Activated T-helper 1 cell treated with anti-CD3 and anti-CD28 coated beads, Interleukin-12 subunit alpha, Interleukin-12 subunit beta, Interleukin-2, Interleukin-4 antibody, amounts not matched to agents 30 ng/mL and 10 ng/mL and 1 ng/mL, durations not matched to agents 14 hours and 24 hours and 36 hours (primary cell): ENCODE measurements around the gene GLIS1. TPM values are rescaled to one million over a fixed set of nuclear protein-coding genes. Genes with fewer than 3 reads are reported as not detected.

ENCODE experiments used
- DNase-seq: peaks from one replicate; pipeline ENCODE4 v3.0.0; 2021; ENCODE audit warnings: low spot score
- H3K27ac Mint-ChIP-seq: one replicate; pipeline ENCODE4 v1.8.0; 2021; ENCODE audit warnings: mild to moderate bottlenecking, mixed read lengths
- H3K27me3 Mint-ChIP-seq: one replicate; pipeline ENCODE4 v1.8.0; 2022; ENCODE audit warnings: mild to moderate bottlenecking, moderate library complexity, mixed read lengths; ENCODE audit not compliant: insufficient read depth
- H3K36me3 Mint-ChIP-seq: one replicate; pipeline ENCODE4 v1.8.0; 2021; ENCODE audit warnings: low read depth, mixed read lengths
- H3K4me1 Mint-ChIP-seq: one replicate; pipeline ENCODE4 v1.8.0; 2021; ENCODE audit warnings: low read depth, mixed read lengths
- H3K4me3 Mint-ChIP-seq: one replicate; pipeline ENCODE4 v1.8.0; 2021; ENCODE audit warnings: mild to moderate bottlenecking, moderate library complexity, mixed read lengths
- H3K9me3 Mint-ChIP-seq: one replicate; pipeline ENCODE4 v1.8.0; 2021; ENCODE audit warnings: mixed read lengths
- intact Hi-C: fragments of 100-400 bp; cut with micrococcal nuclease; formaldehyde crosslinking; loops from one replicate; pipeline ENCODE4 v1.15.1; 2024
- total RNA-seq: library from RNA; stranded (reverse); gene quantifications from 2 replicates; pipeline ENCODE4 v1.2.3, GENCODE V29; 2022

Gene GLIS1
- total RNA-seq, 1 donor from 2014 or later = 0.05 TPM

- Mint-ChIP-seq H3K27me3 (no peaks in the 10 kb centered on the region), H3K4me1 (no peaks in the 10 kb centered on the region), H3K27ac (no peak overlapping the region), H3K4me3 (no peak overlapping the region), H3K9me3 (no peaks in the 10 kb centered on the region), H3K36me3 (no peaks in the 10 kb centered on the region)
- DNase-seq = no peak
- intact Hi-C loops = no loop called here
Measured at GRCh38 chr1:53545663-53546408, 193.1 kb downstream of the GLIS1 start.

GRCh38 chr1:53544728-53545515 lies 194.0 kb downstream of the GLIS1 start:
- Mint-ChIP-seq H3K4me3 (no peak overlapping the region), H3K27me3 (no peaks in the 10 kb centered on the region), H3K9me3 (no peaks in the 10 kb centered on the region), H3K4me1 (no peaks in the 10 kb centered on the region), H3K27ac (no peak overlapping the region), H3K36me3 (no peaks in the 10 kb centered on the region)
- intact Hi-C loops = no loop called here
- no peak for DNase-seq

GRCh38 chr1:53543778-53544695 lies 194.9 kb downstream of the GLIS1 start:
- intact Hi-C loops = no loop called here
- no peaks in the 10 kb centered on the region for H3K27me3 Mint-ChIP-seq
- H3K9me3 Mint-ChIP-seq = no peaks in the 10 kb centered on the region
- H3K27ac Mint-ChIP-seq = no peak overlapping the region
- no peaks in the 10 kb centered on the region for H3K4me1 Mint-ChIP-seq
- H3K36me3 Mint-ChIP-seq = no peaks in the 10 kb centered on the region
- no peak overlapping the region for H3K4me3 Mint-ChIP-seq
- DNase-seq = no peak

- no peaks in the 10 kb centered on the region for H3K27me3 Mint-ChIP-seq
- intact Hi-C loops = no loop called here
- DNase-seq = no peak
- no peaks in the 10 kb centered on the region for H3K36me3 Mint-ChIP-seq
- H3K4me1 Mint-ChIP-seq = no peaks in the 10 kb centered on the region
- H3K4me3 Mint-ChIP-seq = no peak overlapping the region
- H3K9me3 Mint-ChIP-seq = no peaks in the 10 kb centered on the region
- H3K27ac Mint-ChIP-seq = no peak overlapping the region
Measured at GRCh38 chr1:53543130-53543777, 195.7 kb downstream of the GLIS1 start.

GRCh38 chr1:53542551-53542950 lies 196.4 kb downstream of the GLIS1 start:
- intact Hi-C loops = no loop called here
- no peaks in the 10 kb centered on the region for H3K4me1 Mint-ChIP-seq
- no peaks in the 10 kb centered on the region for H3K36me3 Mint-ChIP-seq
- no peak overlapping the region for H3K27ac Mint-ChIP-seq
- no peaks in the 10 kb centered on the region for H3K9me3 Mint-ChIP-seq
- no peak for DNase-seq
- H3K27me3 Mint-ChIP-seq = no peaks in the 10 kb centered on the region
- no peak overlapping the region for H3K4me3 Mint-ChIP-seq

- no peaks in the 10 kb centered on the region for H3K4me1 Mint-ChIP-seq
- no peak for DNase-seq
- no peak overlapping the region for H3K27ac Mint-ChIP-seq
- H3K27me3 Mint-ChIP-seq = no peaks in the 10 kb centered on the region
- intact Hi-C loops = no loop called here
- H3K36me3 Mint-ChIP-seq = no peaks in the 10 kb centered on the region
- no peak overlapping the region for H3K4me3 Mint-ChIP-seq
- no peaks in the 10 kb centered on the region for H3K9me3 Mint-ChIP-seq
Measured at GRCh38 chr1:53541761-53542550, 197.0 kb downstream of the GLIS1 start.

GRCh38 chr1:53541263-53541625 lies 197.7 kb downstream of the GLIS1 start:
- Mint-ChIP-seq H3K9me3 (no peaks in the 10 kb centered on the region), H3K36me3 (no peaks in the 10 kb centered on the region), H3K27me3 (no peaks in the 10 kb centered on the region), H3K4me1 (no peaks in the 10 kb centered on the region), H3K27ac (no peak overlapping the region), H3K4me3 (no peak overlapping the region)
- intact Hi-C loops = no loop called here
- no peak for DNase-seq

- H3K4me1 Mint-ChIP-seq = no peaks in the 10 kb centered on the region
- no peak overlapping the region for H3K4me3 Mint-ChIP-seq
- intact Hi-C loops = no loop called here
- H3K27ac Mint-ChIP-seq = no peak overlapping the region
- no peaks in the 10 kb centered on the region for H3K27me3 Mint-ChIP-seq
- no peaks in the 10 kb centered on the region for H3K9me3 Mint-ChIP-seq
- H3K36me3 Mint-ChIP-seq = no peaks in the 10 kb centered on the region
- DNase-seq = no peak
Measured at GRCh38 chr1:53540604-53541262, 198.2 kb downstream of the GLIS1 start.

- DNase-seq = no peak
- intact Hi-C loops = no loop called here
- Mint-ChIP-seq H3K4me1 (no peaks in the 10 kb centered on the region), H3K36me3 (no peaks in the 10 kb centered on the region), H3K4me3 (no peak overlapping the region), H3K27me3 (no peaks in the 10 kb centered on the region), H3K9me3 (no peaks in the 10 kb centered on the region), H3K27ac (no peak overlapping the region)
Measured at GRCh38 chr1:53539711-53540603, 199.0 kb downstream of the GLIS1 start.

- Mint-ChIP-seq H3K27me3 (no peaks in the 10 kb centered on the region), H3K4me1 (no peaks in the 10 kb centered on the region), H3K9me3 (no peaks in the 10 kb centered on the region), H3K36me3 (no peaks in the 10 kb centered on the region), H3K4me3 (no peak overlapping the region), H3K27ac (no peak overlapping the region)
- no peak for DNase-seq
- intact Hi-C loops = no loop called here
Measured at GRCh38 chr1:53539226-53539625, 199.7 kb downstream of the GLIS1 start.

GRCh38 chr1:53536606-53537005 lies 202.4 kb downstream of the GLIS1 start:
- no peaks in the 10 kb centered on the region for H3K36me3 Mint-ChIP-seq
- H3K9me3 Mint-ChIP-seq = no peaks in the 10 kb centered on the region
- intact Hi-C loops = no loop called here
- H3K27me3 Mint-ChIP-seq = peaks cover 3% of the 10 kb centered on the region
- DNase-seq = no peak
- no peak overlapping the region for H3K27ac Mint-ChIP-seq
- no peaks in the 10 kb centered on the region for H3K4me1 Mint-ChIP-seq
- no peak overlapping the region for H3K4me3 Mint-ChIP-seq
